HG02943 (cell line): ENCODE measurements around the gene CCDC127.
"Not testable (repeated sequence)": the region's sequence is repeated elsewhere in the genome, so short reads cannot be mapped to it uniquely, and the experiment has no call there.

Source experiments
- ATAC-seq: cut with Tn5 transposase; IDR thresholded peaks from one replicate; pipeline ENCODE4 v1.9.1; 2021; ENCODE audit warnings: mild to moderate bottlenecking, low read depth, moderate library complexity; ENCODE audit not compliant: unreplicated experiment

CCDC127 gene

GRCh38 chr5:204462-204861 is 13.5 kb downstream of the CCDC127 start:
- ATAC-seq: no peak

- no peak for ATAC-seq
Measured at GRCh38 chr5:204001-204400, 14.0 kb downstream of the CCDC127 start.

- no peak for ATAC-seq
Measured at GRCh38 chr5:203246-203930, 14.6 kb downstream of the CCDC127 start.

- no peak for ATAC-seq
Measured at GRCh38 chr5:201672-202071, 16.3 kb downstream of the CCDC127 start.

GRCh38 chr5:200985-201384 is 17.0 kb downstream of the CCDC127 start:
- ATAC-seq: no peak

GRCh38 chr5:199950-200645 is 17.9 kb downstream of the CCDC127 start:
- ATAC-seq: no peak

GRCh38 chr5:199197-199949 is 18.6 kb downstream of the CCDC127 start:
- ATAC-seq: no peak

GRCh38 chr5:198516-199196 is 19.3 kb downstream of the CCDC127 start:
- ATAC-seq: no peak

GRCh38 chr5:197892-198489 is 20.0 kb downstream of the CCDC127 start:
- no peak for ATAC-seq

- not testable (repeated sequence) for ATAC-seq
Measured at GRCh38 chr5:197031-197430, 20.9 kb downstream of the CCDC127 start.

- no peak for ATAC-seq
Measured at GRCh38 chr5:196350-196749, 21.6 kb downstream of the CCDC127 start.

- no peak for ATAC-seq
Measured at GRCh38 chr5:195401-196160, 22.4 kb downstream of the CCDC127 start.

- no peak for ATAC-seq
Measured at GRCh38 chr5:194603-195209, 23.2 kb downstream of the CCDC127 start.

GRCh38 chr5:194102-194501 is 23.9 kb downstream of the CCDC127 start:
- no peak for ATAC-seq

GRCh38 chr5:192970-193831 is 24.8 kb downstream of the CCDC127 start:
- ATAC-seq: no peak

- no peak for ATAC-seq
Measured at GRCh38 chr5:192691-192969, 25.3 kb downstream of the CCDC127 start.

- ATAC-seq: no peak
Measured at GRCh38 chr5:191949-192690, 25.8 kb downstream of the CCDC127 start.
